Measurements from ENCODE around the gene SPCS2.

SPCS2 gene

DNA sequence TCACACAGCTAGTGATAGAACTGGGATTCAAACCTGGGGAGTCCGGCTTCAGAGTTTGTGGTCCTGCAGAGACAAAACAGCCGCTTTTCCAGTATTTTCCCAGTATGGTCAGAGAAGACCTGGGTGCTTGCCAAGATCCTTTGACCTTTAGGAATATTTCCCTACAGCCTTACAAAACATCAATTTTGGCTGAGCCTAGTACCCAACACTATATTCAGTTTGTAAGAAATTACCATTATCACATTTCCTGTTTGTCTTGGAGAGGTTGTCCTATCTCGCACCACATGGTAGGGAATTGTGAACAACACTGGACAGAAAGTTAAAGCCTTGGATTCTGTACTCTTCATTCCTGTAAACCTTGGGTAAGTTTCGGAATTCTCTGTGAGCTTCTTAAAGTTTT lies 29.0 kb downstream of the SPCS2 start:
- Histone ChIP-seq H3K27me3 (no peaks in the 10 kb centered on the region), H3K9me3 (no peaks in the 10 kb centered on the region), H3K4me3 (ENCODE audit: low read depth in 1 of 2, low read length in 1 of 2) (no peak overlapping the region), H3K4me1 (ENCODE audit: control insufficient read depth in 1 of 2, insufficient read depth in 1 of 2, low read depth in 1 of 2, low read length in 1 of 2) (no peaks in the 10 kb centered on the region), H3K27ac (no peak overlapping the region), H3K36me3 (peaks cover 45% of the 10 kb centered on the region)
- TF ChIP-seq, protein P1, sequence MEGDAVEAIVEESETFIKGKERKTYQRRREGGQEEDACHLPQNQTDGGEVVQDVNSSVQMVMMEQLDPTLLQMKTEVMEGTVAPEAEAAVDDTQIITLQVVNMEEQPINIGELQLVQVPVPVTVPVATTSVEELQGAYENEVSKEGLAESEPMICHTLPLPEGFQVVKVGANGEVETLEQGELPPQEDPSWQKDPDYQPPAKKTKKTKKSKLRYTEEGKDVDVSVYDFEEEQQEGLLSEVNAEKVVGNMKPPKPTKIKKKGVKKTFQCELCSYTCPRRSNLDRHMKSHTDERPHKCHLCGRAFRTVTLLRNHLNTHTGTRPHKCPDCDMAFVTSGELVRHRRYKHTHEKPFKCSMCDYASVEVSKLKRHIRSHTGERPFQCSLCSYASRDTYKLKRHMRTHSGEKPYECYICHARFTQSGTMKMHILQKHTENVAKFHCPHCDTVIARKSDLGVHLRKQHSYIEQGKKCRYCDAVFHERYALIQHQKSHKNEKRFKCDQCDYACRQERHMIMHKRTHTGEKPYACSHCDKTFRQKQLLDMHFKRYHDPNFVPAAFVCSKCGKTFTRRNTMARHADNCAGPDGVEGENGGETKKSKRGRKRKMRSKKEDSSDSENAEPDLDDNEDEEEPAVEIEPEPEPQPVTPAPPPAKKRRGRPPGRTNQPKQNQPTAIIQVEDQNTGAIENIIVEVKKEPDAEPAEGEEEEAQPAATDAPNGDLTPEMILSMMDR (IDR thresholded peaks at IDR 0.05), result no peak

DNA sequence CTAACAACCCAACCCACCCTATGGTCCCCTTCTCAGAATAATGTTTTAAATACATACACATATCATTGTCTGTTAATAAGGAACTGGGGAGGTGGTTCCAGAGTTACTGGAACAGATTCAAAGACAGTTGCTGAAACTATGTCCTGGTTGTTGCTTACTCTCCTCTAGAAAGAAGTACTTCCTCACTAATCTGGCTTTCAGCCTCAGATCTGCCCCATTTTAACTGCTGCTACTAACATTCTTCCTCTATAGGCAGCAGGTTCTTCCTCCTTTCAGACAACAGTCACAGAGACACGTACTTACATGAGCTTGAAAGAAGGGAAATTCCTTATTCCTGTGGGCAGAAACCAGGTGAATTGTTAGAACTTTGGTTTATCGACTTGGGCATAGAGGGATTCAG lies 31.6 kb downstream of the SPCS2 start:
- Histone ChIP-seq H3K27ac (no peak overlapping the region), H3K9me3 (no peaks in the 10 kb centered on the region), H3K4me3 (ENCODE audit: low read depth in 1 of 2, low read length in 1 of 2) (no peak overlapping the region), H3K36me3 (peaks cover 31% of the 10 kb centered on the region), H3K27me3 (no peaks in the 10 kb centered on the region), H3K4me1 (ENCODE audit: control insufficient read depth in 1 of 2, insufficient read depth in 1 of 2, low read depth in 1 of 2, low read length in 1 of 2) (no peaks in the 10 kb centered on the region)
- TF ChIP-seq, protein P1 (IDR thresholded peaks at IDR 0.05), result no peak

DNA sequence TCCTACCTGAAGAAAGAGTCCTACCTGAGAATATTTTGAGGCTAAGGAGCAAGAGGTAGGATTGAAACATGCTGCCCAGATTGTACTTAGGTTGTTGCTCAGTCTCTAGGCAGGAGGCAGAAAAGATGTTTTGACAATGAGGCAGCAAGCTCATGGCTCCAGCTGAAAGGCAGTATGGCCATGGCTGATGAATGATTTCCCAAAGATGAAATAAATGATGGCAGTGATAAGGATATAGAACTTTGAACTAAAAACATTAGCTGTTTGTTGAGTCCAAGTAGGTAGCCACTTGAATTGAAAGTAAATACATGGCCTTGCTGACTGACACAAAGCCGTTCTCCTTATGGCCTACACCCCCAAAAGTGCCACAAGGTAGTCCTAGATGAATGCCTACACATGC lies 32.8 kb downstream of the SPCS2 start:
- peaks cover 19% of the 10 kb centered on the region for H3K36me3 ChIP-seq
- H3K4me1 ChIP-seq (ENCODE audit: control insufficient read depth in 1 of 2, insufficient read depth in 1 of 2, low read depth in 1 of 2, low read length in 1 of 2), result no peaks in the 10 kb centered on the region
- H3K27ac ChIP-seq, result no peak overlapping the region
- H3K27me3 ChIP-seq, result no peaks in the 10 kb centered on the region
- H3K9me3 ChIP-seq, result no peaks in the 10 kb centered on the region
- TF ChIP-seq, protein P1 (IDR thresholded peaks at IDR 0.05), result no peak
- H3K4me3 ChIP-seq (ENCODE audit: low read depth in 1 of 2, low read length in 1 of 2), result no peak overlapping the region

DNA sequence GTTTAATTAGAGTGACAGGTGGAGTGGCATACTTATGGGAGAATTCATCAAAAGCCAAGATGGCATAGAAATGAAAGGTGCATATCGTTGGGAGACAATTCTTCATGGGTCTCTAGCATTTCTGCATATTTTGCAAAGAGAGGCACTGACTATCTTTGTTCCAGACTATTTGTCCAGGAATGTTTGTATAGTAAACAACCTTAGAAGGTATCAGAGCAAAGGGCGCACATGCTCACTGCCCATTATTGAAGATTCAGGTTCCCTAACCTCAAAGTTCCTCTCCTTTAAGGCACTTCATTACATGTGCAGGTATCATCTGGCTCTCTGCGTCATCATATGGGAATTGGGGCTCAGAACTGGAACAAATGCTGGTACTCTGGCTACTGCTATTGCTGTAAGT lies 35.0 kb downstream of the SPCS2 start:
- Histone ChIP-seq H3K4me1 (ENCODE audit: control insufficient read depth in 1 of 2, insufficient read depth in 1 of 2, low read depth in 1 of 2, low read length in 1 of 2) (peaks cover 7 to 11% of the 10 kb centered on the region in 2 experiments), H3K27ac (no peak overlapping the region), H3K27me3 (no peaks in the 10 kb centered on the region), H3K36me3 (peaks cover 4% of the 10 kb centered on the region), H3K4me3 (ENCODE audit: low read depth in 1 of 2, low read length in 1 of 2) (no peak overlapping the region), H3K9me3 (no peaks in the 10 kb centered on the region)
- TF ChIP-seq, protein P1 (IDR thresholded peaks at IDR 0.05), result no peak

DNA sequence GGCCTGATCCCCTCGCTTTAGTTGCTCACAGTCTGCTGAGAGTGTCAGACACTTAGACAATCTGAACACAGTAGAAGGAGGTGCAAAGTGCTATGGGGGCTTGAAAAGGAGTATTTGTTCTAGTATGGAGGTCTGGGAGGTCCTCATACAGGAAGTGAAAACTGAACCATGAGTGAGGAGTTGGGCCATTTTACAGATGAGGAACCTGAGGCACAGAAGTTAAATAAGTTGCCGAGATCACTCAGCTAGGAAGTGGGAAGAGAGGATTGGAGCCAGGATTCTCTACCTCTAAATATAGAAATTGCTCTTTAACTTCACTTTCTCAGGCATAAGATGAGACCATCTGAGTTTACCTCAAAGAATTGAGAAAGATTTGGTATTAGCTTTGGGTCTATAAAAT lies 35.7 kb downstream of the SPCS2 start:
- no peaks in the 10 kb centered on the region for H3K9me3 ChIP-seq
- TF ChIP-seq, protein P1 (IDR thresholded peaks at IDR 0.05), result no peak
- peaks cover 3% of the 10 kb centered on the region for H3K36me3 ChIP-seq
- H3K27me3 ChIP-seq, result no peaks in the 10 kb centered on the region
- H3K4me1 ChIP-seq (ENCODE audit: control insufficient read depth in 1 of 2, insufficient read depth in 1 of 2, low read depth in 1 of 2, low read length in 1 of 2), result peaks cover 13 to 18% of the 10 kb centered on the region in 2 experiments
- H3K4me3 ChIP-seq (ENCODE audit: low read depth in 1 of 2, low read length in 1 of 2), result no peak overlapping the region
- H3K27ac ChIP-seq, result no peak overlapping the region
